Heart right ventricle (tissue), 16 donors: ENCODE measurements around the gene GRPEL2. TPM values are rescaled to one million over a fixed set of nuclear protein-coding genes. Genes with fewer than 3 reads are reported as not detected.

Experiments
- ATAC-seq, 8 donors: fragments of 200-7000 bp; cut with Tn5 transposase; one replicate each; pipeline ENCODE4 v1.9.1; 2020; ENCODE audit warnings: mild to moderate bottlenecking in 8 of 8, moderate library complexity in 8 of 8, moderate number of reproducible peaks in 1 of 8
- DNase-seq, 2 donors: peaks; one replicate each; pipeline ENCODE4 v3.0.0-alpha.2; 2020
- H3K27ac ChIP-seq, 10 donors: fragments of 200-600 bp; sonication (generic) in 2 of 10; one replicate each; pipeline versions ENCODE4 v1.5.0 to v1.8.0; 2020 to 2022; ENCODE audit warnings: mild to moderate bottlenecking in 3 of 10
- H3K27me3 ChIP-seq, 7 donors: fragments of 200-600 bp; one replicate each; pipeline ENCODE4 v1.8.0; 2021 to 2022; ENCODE audit warnings: mild to moderate bottlenecking in 2 of 7
- H3K36me3 ChIP-seq, 9 donors: fragments of 200-600 bp; sonication (generic) in 1 of 9; one replicate each; pipeline versions ENCODE4 v1.5.0 to v1.8.0; 2020 to 2022; ENCODE audit warnings: mild to moderate bottlenecking in 2 of 9
- H3K4me1 ChIP-seq, 9 donors: fragments of 200-600 bp; sonication (generic) in 1 of 9; one replicate each; pipeline versions ENCODE4 v1.5.0 to v1.8.0; 2020 to 2022; ENCODE audit warnings: mild to moderate bottlenecking in 4 of 9
- H3K4me3 ChIP-seq, 10 donors: fragments of 200-600 bp; sonication (generic) in 2 of 10; one replicate each; pipeline versions ENCODE4 v1.5.0 to v1.8.0; 2020 to 2022; ENCODE audit warnings: mild to moderate bottlenecking in 7 of 10, moderate library complexity in 2 of 10
- H3K9me3 ChIP-seq, 11 donors: fragments of 200-600 bp in 10 of 11; sonication (generic) in 2 of 11; one replicate each; pipeline versions ENCODE4 v1.5.0 to v1.8.0; 2013 to 2022; ENCODE audit warnings: mild to moderate bottlenecking in 2 of 11, control low read depth in 1 of 11, moderate library complexity in 1 of 11
- CTCF ChIP-seq, 9 donors: fragments of 200-600 bp; sonication (generic) in 2 of 9; IDR thresholded peaks; one replicate each; pipeline versions ENCODE4 v1.5.0 to v1.8.0; 2021 to 2022; ENCODE audit warnings: antibody characterized with exemption in 9 of 9, mild to moderate bottlenecking in 5 of 9, moderate library complexity in 1 of 9
- WGBS, 2 donors: extraction: QIAGEN DNeasy Blood & Tissue Kit; methylation state at CpG; one replicate each; pipeline ENCODE4 v1.1.7; 2013; ENCODE audit warnings: inconsistent platforms in 1 of 2; 5-methylcytosine and 5-hydroxymethylcytosine counted together
- intact Hi-C, 10 donors: fragments of 100-400 bp; cut with DNase I; formaldehyde crosslinking; loops; one replicate each; pipeline versions ENCODE4 v1.11.1 to v1.14.2; 2022
- polyA plus RNA-seq, 2 donors: library from polyadenylated mRNA; stranded (reverse); fragments of 200-250 nt; gene quantifications; one replicate each; pipeline ENCODE4 v1.2.3, GENCODE V29; 2013
- total RNA-seq, 10 donors: library from RNA; stranded (reverse); fragmentation: NEBNext Ultra II Directional in 3 of 10; extraction: Animal tissue kit (Norgen Biotek cat#: 25700) in 3 of 10; gene quantifications; one replicate each; pipeline versions ENCODE4 v1.2.1 to v1.2.4, GENCODE V29; 2021 to 2023
- donor health status: Arrhythmogenic right ventricular cardiomyopathy.
- donor health status: ischemic (EF 13 %, LVEDD 7.1; RV severe dilation, severe dysfunction).
- donor health status: healthy with polysubstance abuse.
- donor health status: DM: no; HTN: yes; CAD: no.
- donor health status: DM: no; HTN: no; CAD: no.
- donor health status: ischemic (EF 25% LVEDD 6.9; RV normal size, moderate dysfunction).
- donor health status: ischemic (EF 25% LVEDD 5.7; RV mildly dilated, moderate dysfunction).
- donor health status: healthy.
- donor health status: DM: yes; HTN: yes; CAD: no.
- donor health status: Ischemic cardiomyopathy.
- donor health status: ischemic (EF 35%, LVEDD 5.7; RV mildly dilated, moderate dysfunction).
- donor health status: nonischemic (EF 11% LVEDD 7.7; RV severe dilation, severe dysfunction).
- donor health status: DM: yes; HTN: yes; CAD: no.
- donor health status: PGD.
- donor health status: ischemic (EF 29% LVEDD 5.4; RV normal size, mild dysfunction).
- donor health status: nonischemic (EF 23%, LVEDD 6.1; RV moderate dilation, normal function).

GRPEL2 gene
- total and polyA plus RNA-seq, 12 donors, result 4.8 to 13.4 (median 9.9) TPM

- Histone ChIP-seq H3K4me3 (no peak overlapping the region), H3K9me3 (no peaks in the 10 kb centered on the region), H3K27me3 (no peaks in the 10 kb centered on the region), H3K4me1 (peaks cover 0 to 35% (median 12%) of the 10 kb centered on the region in 9 donors), H3K36me3 (peaks cover 0 to 4% (median 0%) of the 10 kb centered on the region in 9 donors), H3K27ac (no peak overlapping the region)
- intact Hi-C loops, result loop anchor here in 7 of 10 donors (5.0 to 10.0 kb wide), 6 partner anchors 50 to 200 kb away; no protein-coding TSS in a partner anchor
- peak; percentile 37 to 75 for DNase-seq
- ATAC-seq, result peak; percentile 43 to 66 (median 57)
- 48% methylated on average over 14 of the region's 14 CpGs for WGBS, 2 donors
- TF ChIP-seq CTCF (IDR thresholded peaks at IDR 0.05), result peak; percentile 61 to 86 (median 82)
These were observed 22.1 kb downstream of the GRPEL2 start for GRCh38 chr5:149367249-149367971.

DNA sequence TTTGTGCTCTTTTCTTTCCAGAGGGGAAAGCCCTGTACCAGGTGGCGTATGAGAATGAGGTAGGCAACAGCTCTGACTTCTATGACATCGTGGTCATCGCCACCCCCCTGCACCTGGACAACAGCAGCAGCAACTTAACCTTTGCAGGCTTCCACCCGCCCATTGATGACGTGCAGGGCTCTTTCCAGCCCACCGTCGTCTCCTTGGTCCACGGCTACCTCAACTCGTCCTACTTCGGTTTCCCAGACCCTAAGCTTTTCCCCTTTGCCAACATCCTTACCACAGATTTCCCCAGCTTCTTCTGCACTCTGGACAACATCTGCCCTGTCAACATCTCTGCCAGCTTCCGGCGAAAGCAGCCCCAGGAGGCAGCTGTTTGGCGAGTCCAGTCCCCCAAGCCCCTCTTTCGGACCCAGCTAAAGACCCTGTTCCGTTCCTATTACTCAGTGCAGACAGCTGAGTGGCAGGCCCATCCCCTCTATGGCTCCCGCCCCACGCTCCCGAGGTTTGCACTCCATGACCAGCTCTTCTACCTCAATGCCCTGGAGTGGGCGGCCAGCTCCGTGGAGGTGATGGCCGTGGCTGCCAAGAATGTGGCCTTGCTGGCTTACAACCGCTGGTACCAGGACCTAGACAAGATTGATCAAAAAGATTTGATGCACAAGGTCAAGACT, 22.8 kb downstream of the GRPEL2 start:
- Histone ChIP-seq H3K27me3 (no peaks in the 10 kb centered on the region), H3K4me1 (peaks cover 0 to 36% (median 12%) of the 10 kb centered on the region in 9 donors), H3K4me3 (no peak overlapping the region), H3K27ac (no peak overlapping the region), H3K9me3 (no peaks in the 10 kb centered on the region), H3K36me3 (peaks cover 0 to 4% (median 0%) of the 10 kb centered on the region in 9 donors)
- intact Hi-C loops, result loop anchor here in 7 of 10 donors (5.0 to 10.0 kb wide), 6 partner anchors 51 to 199 kb away; no protein-coding TSS in a partner anchor
- 89 to 91% methylated on average over 22 of the region's 22 CpGs for WGBS, 2 donors
- DNase-seq (no peak), ATAC-seq (no peak)
- no peak for TF ChIP-seq CTCF (IDR thresholded peaks at IDR 0.05)

GRCh38 chr5:149370878-149371277, 25.6 kb downstream of the GRPEL2 start:
- Histone ChIP-seq H3K27ac (peak overlapping the region in 1 of 10 donors; percentile 34), H3K27me3 (no peaks in the 10 kb centered on the region), H3K9me3 (no peaks in the 10 kb centered on the region), H3K36me3 (no peaks in the 10 kb centered on the region), H3K4me3 (no peak overlapping the region), H3K4me1 (peaks cover 0 to 36% (median 12%) of the 10 kb centered on the region in 9 donors)
- 86 to 89% methylated on average over 2 of the region's 2 CpGs for WGBS, 2 donors
- ATAC-seq (no peak), DNase-seq (no peak)
- intact Hi-C loops, result loop anchor here in 7 of 10 donors (1.0 to 5.0 kb wide), 7 partner anchors 54 to 106 kb away; no protein-coding TSS in a partner anchor
- TF ChIP-seq CTCF (IDR thresholded peaks at IDR 0.05), result no peak

DNA sequence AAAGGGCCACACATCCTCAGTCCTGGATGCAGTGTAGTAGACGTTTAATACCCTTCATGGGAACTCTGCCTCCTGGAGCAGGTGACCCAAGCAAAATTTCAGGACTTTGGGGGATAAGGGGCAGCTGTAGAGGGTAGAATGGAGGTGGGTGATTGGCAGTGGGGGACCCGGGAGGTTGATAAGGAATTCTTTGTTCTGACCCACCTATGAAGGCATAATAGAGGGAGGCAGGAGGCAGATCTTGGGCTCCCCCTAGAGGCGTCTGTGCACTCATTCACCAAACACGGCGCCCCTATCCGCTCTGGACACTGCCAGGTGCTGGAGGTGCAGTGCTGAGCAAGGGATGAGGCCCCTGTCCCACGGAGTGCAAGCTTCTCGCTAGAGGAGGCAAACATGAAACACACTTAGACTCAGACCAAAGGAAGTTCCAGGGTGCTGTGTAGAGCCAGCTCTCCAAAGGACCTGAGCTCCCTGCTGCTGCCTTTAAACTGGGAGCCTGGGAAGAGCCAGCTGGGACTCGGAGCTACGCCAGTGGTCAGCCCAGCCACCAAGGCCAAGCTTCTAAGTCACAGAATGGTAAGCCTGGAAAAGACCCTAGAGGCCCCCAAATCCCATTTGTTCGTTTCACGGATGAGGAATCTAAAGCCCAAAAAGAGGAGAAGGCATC, 26.1 kb downstream of the GRPEL2 start:
- intact Hi-C loops, result loop anchor here in 7 of 10 donors (1.0 to 5.0 kb wide), 7 partner anchors 54 to 107 kb away; no protein-coding TSS in a partner anchor
- no peak overlapping the region for H3K4me3 ChIP-seq
- WGBS, 2 donors, result 40 to 43% methylated on average over 12 of the region's 12 CpGs
- ATAC-seq (peak; percentile 63 to 87 (median 82)), DNase-seq (peak; percentile 51 to 69)
- no peaks in the 10 kb centered on the region for H3K36me3 ChIP-seq
- no peaks in the 10 kb centered on the region for H3K9me3 ChIP-seq
- TF ChIP-seq CTCF (IDR thresholded peaks at IDR 0.05), result peak; percentile 68 to 86 (median 83)
- H3K27ac ChIP-seq, result peak overlapping the region in 2 of 10 donors; percentile 3 to 34
- H3K4me1 ChIP-seq, result peaks cover 0 to 36% (median 12%) of the 10 kb centered on the region in 9 donors
- no peaks in the 10 kb centered on the region for H3K27me3 ChIP-seq
